HepG2 (cell line): Measurements from ENCODE around the gene TM4SF5. TPM values are rescaled to one million over a fixed set of nuclear protein-coding genes. Genes with fewer than 3 reads are reported as not detected.

ENCODE experiments used
- ATF5 ChIP-seq: sonication (generic); formaldehyde crosslinking; IDR thresholded peaks from 2 replicates; pipeline ENCODE4 v1.4.0; 2020; ENCODE audit warnings: mild to moderate bottlenecking, low read depth, missing genetic modification reagents
- CC2D1A ChIP-seq: sonication (generic); formaldehyde crosslinking; IDR thresholded peaks from 2 replicates; pipeline ENCODE4 v1.8.1; 2023; ENCODE audit warnings: mild to moderate bottlenecking, missing genetic modification reagents
- CERS6 ChIP-seq: sonication (generic); formaldehyde crosslinking; IDR thresholded peaks from 2 replicates; pipeline ENCODE4 v1.5.0; 2020; ENCODE audit warnings: missing genetic modification reagents
- MAFK ChIP-seq, 2 experiments: IDR thresholded peaks in 1 of 2; conservative IDR thresholded peaks in 1 of 2; 2 replicates each; pipeline ENCODE4 v1.6.1; 2011; ENCODE audit warnings: improper control_type of control experiment in 2 of 2, low read length in 2 of 2
- NR0B2 ChIP-seq: sonication (generic); formaldehyde crosslinking; IDR thresholded peaks from 2 replicates; pipeline ENCODE4 v1.4.0; 2020; ENCODE audit warnings: mild to moderate bottlenecking, missing genetic modification reagents
- PATZ1 ChIP-seq: sonication (generic); formaldehyde crosslinking; IDR thresholded peaks from 2 replicates; pipeline ENCODE4 v1.4.0; 2020; ENCODE audit warnings: missing genetic modification reagents
- PPARG ChIP-seq: conservative IDR thresholded peaks from 2 replicates; pipeline ENCODE4 v1.6.1; 2016; ENCODE audit warnings: missing biosample characterization, missing genetic modification reagents
- TRAFD1 ChIP-seq: sonication (generic); formaldehyde crosslinking; IDR thresholded peaks from 2 replicates; pipeline ENCODE4 v1.5.1; 2020; ENCODE audit warnings: missing genetic modification reagents, mild to moderate bottlenecking, borderline replicate concordance
- ZHX2 ChIP-seq, 2 experiments: sonication (generic) in 1 of 2; formaldehyde crosslinking in 1 of 2; IDR thresholded peaks; 2 replicates each; pipeline versions ENCODE4 v1.6.1 to v1.9.0; 2014 to 2022; ENCODE audit warnings: antibody characterized with exemption in 1 of 2, borderline replicate concordance in 1 of 2, inconsistent platforms in 1 of 2, low read depth in 1 of 2, missing genetic modification reagents in 1 of 2
- ZNF124 ChIP-seq: sonication (generic); formaldehyde crosslinking; IDR thresholded peaks from 2 replicates; pipeline ENCODE4 v1.4.0; 2020; ENCODE audit warnings: missing genetic modification reagents
- ZNF143 ChIP-seq: sonication (generic); formaldehyde crosslinking; IDR thresholded peaks from 2 replicates; pipeline ENCODE4 v1.4.0; 2020; ENCODE audit warnings: missing genetic modification reagents
- ZNF574 ChIP-seq: sonication (generic); formaldehyde crosslinking; IDR thresholded peaks from 2 replicates; pipeline ENCODE4 v1.4.0; 2020; ENCODE audit warnings: missing genetic modification reagents
- ZNF616 ChIP-seq: sonication (generic); formaldehyde crosslinking; IDR thresholded peaks from 2 replicates; pipeline ENCODE4 v1.5.0; 2020; ENCODE audit warnings: low read depth, mild to moderate bottlenecking, missing genetic modification reagents
- ZSCAN21 ChIP-seq: sonication (generic); formaldehyde crosslinking; IDR thresholded peaks from 2 replicates; pipeline ENCODE4 v1.8.0; 2022; ENCODE audit warnings: mild to moderate bottlenecking, missing genetic modification reagents, moderate library complexity, borderline replicate concordance
- polyA plus RNA-seq, 8 experiments: library from polyadenylated mRNA; depleted of rRNA in 3 of 8; stranded (reverse) in 7 of 8; unstranded in 1 of 8; fragments of >200 nt; fragmentation: Illumina TruSeq in 4 of 8; extraction: Trizol in 4 of 8; gene quantifications; 2 replicates each; pipeline versions ENCODE4 v1.2.1 to v1.2.3, GENCODE V29; 2011 to 2016; ENCODE audit warnings: low read depth in 4 of 8, missing spikeins in 1 of 8, mixed read lengths in 1 of 8; ENCODE audit not compliant: insufficient read depth in 1 of 8
- total RNA-seq, 5 experiments: library from RNA; depleted of rRNA; stranded (reverse); fragments of >200 nt; fragmentation: Illumina TruSeq; extraction: Trizol; gene quantifications; 2 replicates each; pipeline ENCODE4 v1.2.3, GENCODE V29; 2016; ENCODE audit warnings: low read depth in 1 of 5

The TM4SF5 gene
- total and polyA plus RNA-seq, 2 of the 13 experiments (the other 11 are each of a cell fraction or from before 2014, with no cell fraction given), result 30.1 to 126 TPM

- no peak for TF ChIP-seq NR0B2
- no peak for TF ChIP-seq TRAFD1
- TF ChIP-seq ZSCAN21, result no peak
- peak; percentile 35; the same call in 1 of the 2 replicates for TF ChIP-seq PATZ1 (CRISPR knock-in tag)
- no peak for TF ChIP-seq ZNF574 (CRISPR knock-in tag)
- TF ChIP-seq PPARG, result no peak
- TF ChIP-seq ZHX2 (IDR thresholded peaks at IDR 0.05; ENCODE audit: low read depth), result no peak
- 0 out of 2 replicates have a peak, but pooled peaks have one; percentile 67 for TF ChIP-seq ZHX2 (CRISPR knock-in tag; IDR thresholded peaks at IDR 0.05; ENCODE audit: borderline replicate concordance)
- no peak for TF ChIP-seq ZNF143 (CRISPR knock-in tag)
- TF ChIP-seq ATF5 (CRISPR knock-in tag), result no peak
- no peak for TF ChIP-seq CC2D1A (CRISPR knock-in tag)
- no peak for TF ChIP-seq MAFK (conservative IDR thresholded peaks at IDR 0.05 in 1 of 2, IDR thresholded peaks at IDR 0.05 in 1 of 2; ENCODE audit: low read length in 2 of 2)
- no peak for TF ChIP-seq ZNF124 (CRISPR knock-in tag)
- no peak for TF ChIP-seq CERS6 (CRISPR knock-in tag)
- 0 out of 2 replicates have a peak, but pooled peaks have one; percentile 19 for TF ChIP-seq ZNF616 (CRISPR knock-in tag)
Measured at GRCh38 chr17:4789701-4789950, 17.9 kb downstream of the TM4SF5 start (continued).
